ENCODE results near the gene HTRA1. TPM values are rescaled to one million over a fixed set of nuclear protein-coding genes. Genes with fewer than 3 reads are reported as not detected.

HTRA1 gene
- total RNA-seq, 1 donor from 2014 or later: 35.7 TPM

DNA sequence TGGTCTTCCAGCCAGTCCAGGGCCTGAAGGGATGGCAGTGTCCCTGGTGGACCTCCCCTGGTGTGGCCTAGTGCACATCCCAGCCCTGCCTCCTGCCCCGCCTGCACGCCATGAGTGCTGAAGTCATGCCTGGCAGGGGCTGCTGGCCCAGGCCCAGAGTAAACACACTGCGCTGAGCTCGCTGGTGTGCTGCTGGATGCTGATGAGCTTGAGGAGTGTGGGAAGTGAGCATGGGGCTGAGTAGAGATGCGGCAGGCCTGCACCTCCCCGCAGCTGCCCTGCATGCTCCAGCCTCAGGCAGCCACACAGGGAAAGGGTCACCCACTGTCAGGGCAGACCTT is 43.2 kb downstream of the HTRA1 start:
- TF ChIP-seq, protein P1, sequence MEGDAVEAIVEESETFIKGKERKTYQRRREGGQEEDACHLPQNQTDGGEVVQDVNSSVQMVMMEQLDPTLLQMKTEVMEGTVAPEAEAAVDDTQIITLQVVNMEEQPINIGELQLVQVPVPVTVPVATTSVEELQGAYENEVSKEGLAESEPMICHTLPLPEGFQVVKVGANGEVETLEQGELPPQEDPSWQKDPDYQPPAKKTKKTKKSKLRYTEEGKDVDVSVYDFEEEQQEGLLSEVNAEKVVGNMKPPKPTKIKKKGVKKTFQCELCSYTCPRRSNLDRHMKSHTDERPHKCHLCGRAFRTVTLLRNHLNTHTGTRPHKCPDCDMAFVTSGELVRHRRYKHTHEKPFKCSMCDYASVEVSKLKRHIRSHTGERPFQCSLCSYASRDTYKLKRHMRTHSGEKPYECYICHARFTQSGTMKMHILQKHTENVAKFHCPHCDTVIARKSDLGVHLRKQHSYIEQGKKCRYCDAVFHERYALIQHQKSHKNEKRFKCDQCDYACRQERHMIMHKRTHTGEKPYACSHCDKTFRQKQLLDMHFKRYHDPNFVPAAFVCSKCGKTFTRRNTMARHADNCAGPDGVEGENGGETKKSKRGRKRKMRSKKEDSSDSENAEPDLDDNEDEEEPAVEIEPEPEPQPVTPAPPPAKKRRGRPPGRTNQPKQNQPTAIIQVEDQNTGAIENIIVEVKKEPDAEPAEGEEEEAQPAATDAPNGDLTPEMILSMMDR (conservative IDR thresholded peaks at IDR 0.05; ENCODE audit: low read depth, low read length): no peak
- peak; percentile 7 for DNase-seq (ENCODE audit: low read depth)
- no peak overlapping the region for H3K4me3 ChIP-seq (ENCODE audit: low read depth, low read length)

DNA sequence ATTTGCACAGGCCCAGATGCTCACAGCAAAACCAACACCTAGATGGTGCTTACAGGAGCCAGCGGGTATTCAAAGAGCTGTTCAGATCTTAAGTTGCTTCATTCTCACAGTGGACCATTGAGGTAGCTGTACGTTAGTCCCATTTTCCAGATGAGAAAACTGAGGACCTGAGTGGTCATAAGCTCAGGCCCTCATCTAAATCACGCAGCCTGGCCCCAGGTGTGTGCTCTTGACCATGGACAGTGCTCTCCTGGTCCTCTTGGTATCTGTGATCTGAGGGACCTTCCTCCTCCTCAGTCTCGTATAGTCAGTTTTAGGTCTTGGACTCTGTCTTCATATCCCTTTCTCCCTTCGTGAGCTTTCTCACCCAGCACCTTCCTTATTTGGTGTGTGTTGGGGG is 43.7 kb downstream of the HTRA1 start:
- TF ChIP-seq, protein P1 (conservative IDR thresholded peaks at IDR 0.05; ENCODE audit: low read depth, low read length): no peak
- H3K4me3 ChIP-seq (ENCODE audit: low read depth, low read length): no peak overlapping the region
- DNase-seq (ENCODE audit: low read depth): no peak

DNA sequence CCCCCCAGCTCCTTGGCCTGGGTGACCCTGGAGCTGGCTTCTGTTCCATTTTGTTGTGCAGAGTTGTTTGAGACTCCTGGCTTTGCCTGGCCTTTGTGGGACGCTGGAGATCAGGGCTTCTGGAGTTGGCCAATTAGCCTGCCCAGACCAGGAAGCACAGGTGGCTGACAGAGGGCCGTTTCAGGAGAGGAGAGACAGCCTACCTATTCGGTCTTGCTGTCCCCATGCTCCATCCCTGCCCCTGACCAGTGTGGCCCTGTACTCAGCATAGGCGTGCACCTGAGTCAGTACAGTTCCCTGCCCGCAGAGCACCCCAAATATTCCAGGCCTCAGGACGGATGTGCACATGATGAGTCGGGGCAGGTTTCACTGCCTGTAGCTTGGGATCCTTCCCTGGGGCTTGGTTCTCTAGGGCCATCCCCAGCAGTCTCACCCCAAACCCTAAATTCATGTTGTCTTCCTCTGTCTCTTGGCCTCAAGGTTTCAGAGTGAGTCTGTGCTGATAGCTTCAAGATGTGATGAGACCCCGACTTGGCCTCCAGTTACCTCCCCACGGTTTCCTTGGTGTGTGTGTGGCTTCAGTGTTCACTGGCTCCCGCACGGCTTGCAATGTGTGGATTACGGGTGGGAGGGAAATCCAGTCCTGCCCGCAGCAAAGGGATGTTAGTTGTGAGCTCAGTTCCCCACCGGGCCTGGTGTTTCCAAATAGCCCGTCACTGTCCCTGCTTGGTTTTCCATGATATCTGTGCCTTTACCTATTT is 44.7 kb downstream of the HTRA1 start:
- TF ChIP-seq, protein P1 (conservative IDR thresholded peaks at IDR 0.05; ENCODE audit: low read depth, low read length): no peak
- H3K4me3 ChIP-seq (ENCODE audit: low read depth, low read length): no peak overlapping the region
- no peak for DNase-seq (ENCODE audit: low read depth)

DNA sequence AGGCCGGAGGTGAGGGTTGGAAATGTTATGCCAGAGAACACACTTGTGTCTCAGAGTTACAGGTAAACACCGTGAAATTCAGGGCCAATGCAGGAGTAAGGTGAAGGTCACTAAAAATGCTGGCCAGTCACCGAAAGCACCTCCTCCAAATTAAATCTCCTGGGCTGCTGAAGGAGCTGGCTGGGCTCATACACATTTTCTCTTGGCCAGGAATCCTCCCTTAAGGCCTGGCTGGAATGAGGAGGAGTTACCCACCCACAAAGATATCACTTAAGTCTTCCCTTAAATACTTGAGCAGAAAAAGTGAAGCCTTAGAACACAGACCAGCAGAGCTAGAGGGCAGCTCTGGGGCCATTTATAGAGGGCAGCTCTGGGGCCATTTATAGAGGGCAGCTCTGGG is 46.3 kb downstream of the HTRA1 start:
- TF ChIP-seq, protein P1 (conservative IDR thresholded peaks at IDR 0.05; ENCODE audit: low read depth, low read length): no peak
- H3K4me3 ChIP-seq (ENCODE audit: low read depth, low read length): no peak overlapping the region
- DNase-seq (ENCODE audit: low read depth): no peak

DNA sequence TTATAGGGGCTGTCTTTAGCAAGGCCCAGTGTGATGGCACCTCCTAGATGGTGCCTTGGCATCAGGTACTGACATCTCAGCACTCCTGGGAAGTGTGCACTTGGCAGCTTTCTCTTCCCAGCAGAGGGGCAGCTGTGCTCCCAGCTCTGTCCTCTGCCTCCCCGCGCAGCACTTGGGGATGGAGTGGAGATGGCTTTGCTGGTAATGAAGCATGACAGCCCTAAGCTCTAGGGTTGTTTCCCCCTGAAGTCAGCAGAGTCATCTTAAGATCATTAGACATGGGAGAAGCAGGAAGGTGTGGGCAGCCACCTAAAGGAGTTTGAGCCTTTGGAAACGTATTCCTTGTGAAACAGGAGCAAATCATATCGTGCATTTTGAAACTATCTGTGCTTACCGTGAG is 46.7 kb downstream of the HTRA1 start:
- DNase-seq (ENCODE audit: low read depth): no peak
- TF ChIP-seq, protein P1 (conservative IDR thresholded peaks at IDR 0.05; ENCODE audit: low read depth, low read length): no peak
- no peak overlapping the region for H3K4me3 ChIP-seq (ENCODE audit: low read depth, low read length)

DNA sequence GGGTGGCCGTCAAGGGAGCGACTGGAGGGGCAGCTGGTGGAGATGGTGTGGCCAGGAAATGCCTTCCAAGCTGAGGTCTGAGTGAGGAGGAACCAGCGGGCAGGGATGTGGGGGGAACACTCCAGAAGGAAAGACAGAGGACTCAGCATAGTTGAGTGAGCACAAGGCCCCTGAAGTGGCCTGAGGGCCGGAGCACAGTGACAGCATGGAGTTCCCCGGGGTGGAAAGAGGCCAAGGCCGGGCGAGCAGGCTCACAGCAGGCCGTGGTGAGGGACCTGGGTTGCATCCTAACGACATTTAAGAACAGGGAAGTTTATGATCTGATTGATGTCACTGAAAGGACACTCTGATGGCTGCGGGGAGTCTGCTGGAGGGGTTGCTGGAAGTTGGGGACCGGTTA is 48.0 kb downstream of the HTRA1 start:
- no peak for DNase-seq (ENCODE audit: low read depth)
- H3K4me3 ChIP-seq (ENCODE audit: low read depth, low read length): no peak overlapping the region
- TF ChIP-seq, protein P1 (conservative IDR thresholded peaks at IDR 0.05; ENCODE audit: low read depth, low read length): no peak

DNA sequence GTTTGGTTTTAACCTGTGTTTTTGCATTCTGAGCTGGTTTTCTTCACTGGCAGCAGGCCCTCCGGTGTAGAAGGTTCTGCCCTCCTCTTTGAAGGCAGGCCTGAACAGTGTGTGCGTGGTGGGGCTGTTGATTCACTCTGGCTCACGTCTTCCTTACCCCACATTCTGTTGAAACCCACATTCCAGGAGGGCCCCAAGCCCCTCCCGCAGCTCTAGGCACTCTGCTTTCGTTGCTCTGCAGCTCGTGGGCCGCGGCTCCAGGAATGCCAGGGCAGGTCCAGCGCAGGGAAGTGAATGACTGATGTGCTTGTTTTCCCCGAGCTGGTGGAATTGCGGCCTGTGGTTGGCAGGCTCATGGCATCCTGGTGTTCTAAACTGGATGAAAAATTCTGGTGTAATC is 49.0 kb downstream of the HTRA1 start:
- TF ChIP-seq, protein P1 (conservative IDR thresholded peaks at IDR 0.05; ENCODE audit: low read depth, low read length): no peak
- no peak overlapping the region for H3K4me3 ChIP-seq (ENCODE audit: low read depth, low read length)
- no peak for DNase-seq (ENCODE audit: low read depth)

Measured in epithelial cell of proximal tubule (primary cell).